Tibial nerve (tissue), 4 donors: ENCODE data around the gene TTYH1.
A peak's percentile ranks its signal among the peaks of the same experiment; 100 is the strongest.

Experiments used
- CTCF ChIP-seq, 5 experiments: fragments of 200-600 bp in 3 of 5; fragments of 450-650 bp in 2 of 5; sonication (generic) in 3 of 5; IDR thresholded peaks; one replicate each; pipeline ENCODE4 v1.5.1; 2016 to 2019; ENCODE audit warnings: antibody characterized with exemption in 5 of 5, mild to moderate bottlenecking in 3 of 5, moderate library complexity in 2 of 5
- EP300 ChIP-seq, 2 donors: sonication (generic); formaldehyde crosslinking; IDR thresholded peaks; one replicate each; pipeline ENCODE4 v1.6.1; 2017; ENCODE audit warnings: antibody characterized with exemption in 2 of 2, mild to moderate bottlenecking in 1 of 2
- POLR2A ChIP-seq, 2 donors: fragments of 450-650 bp; IDR thresholded peaks; one replicate each; pipeline ENCODE4 v1.6.1; 2017; ENCODE audit warnings: antibody characterized with exemption in 2 of 2, mild to moderate bottlenecking in 2 of 2, moderate library complexity in 2 of 2

DNA sequence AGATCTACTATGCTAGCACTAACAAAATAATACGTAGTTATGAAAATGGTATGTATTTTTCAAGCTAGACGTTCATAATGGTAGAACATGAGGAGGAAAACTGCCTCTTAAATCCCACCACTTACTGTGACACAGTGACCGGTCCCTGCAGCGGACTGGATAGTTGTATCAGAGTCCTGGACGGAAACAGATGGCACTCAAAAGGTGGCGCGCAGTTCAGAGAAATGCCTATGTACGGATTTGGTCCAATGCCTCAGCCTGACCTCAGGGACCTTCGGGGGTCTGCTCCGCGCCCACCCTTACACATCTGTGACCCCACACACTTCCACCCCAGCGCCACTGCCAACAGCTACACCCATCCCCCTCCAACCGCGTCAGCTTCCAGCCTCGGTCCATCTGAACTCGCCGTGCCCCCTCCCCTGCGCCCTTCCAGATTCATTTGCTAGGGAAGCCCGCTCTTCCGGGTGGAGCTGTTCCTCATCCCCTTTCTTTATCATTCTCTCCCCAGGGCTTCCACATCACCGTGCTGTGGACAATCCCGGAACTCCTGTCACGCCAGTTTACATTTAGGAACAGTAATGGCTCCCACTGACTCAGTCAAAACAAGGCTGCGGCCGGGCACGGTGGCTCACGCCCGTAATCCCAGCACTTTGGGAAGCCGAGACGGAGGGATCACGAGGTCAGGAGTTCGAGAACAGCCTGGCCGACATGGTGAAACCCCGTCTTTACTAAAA lies 32.9 kb downstream of the TTYH1 start:
- TF ChIP-seq POLR2A (IDR thresholded peaks at IDR 0.05) = no peak
- TF ChIP-seq CTCF (IDR thresholded peaks at IDR 0.05) = peak in 1 of 5 experiments; percentile 15
- TF ChIP-seq EP300 (IDR thresholded peaks at IDR 0.05) = no peak
